A549 (cell line): ENCODE data around the gene RHEBL1. TPM values are rescaled to one million over a fixed set of nuclear protein-coding genes. Genes with fewer than 3 reads are reported as not detected.
A peak's percentile ranks its signal among the peaks of the same experiment; 100 is the strongest.

Source experiments
- ATAC-seq, 2 experiments: fragments of 200-7000 bp in 1 of 2; fragments of >200 bp in 1 of 2; cut with Nextera tagmentation in 1 of 2; cut with Tn5 transposase in 1 of 2; 3 replicates each; pipeline versions ENCODE4 v1.8.0 to v1.9.1; 2018 to 2020; ENCODE audit warnings: mild to moderate bottlenecking in 1 of 2, moderate library complexity in 1 of 2
- CTCF ChIA-PET: fragments of 300-600 bp; sonication (Branson Sonifier 250); formaldehyde crosslinking; extraction: SDS; loops from one replicate; lab custom pipeline; 2021; ENCODE audit warnings: antibody characterized with exemption, inconsistent platforms; lab: Yijun Ruan, JAX
- POLR2A ChIA-PET: fragments of 350-600 bp; formaldehyde crosslinking; extraction: SDS; loops from one replicate; lab custom pipeline; 2021; ENCODE audit warnings: antibody characterized with exemption, inconsistent platforms; lab: Yijun Ruan, JAX
- DNase-seq, 2 experiments: peaks; one replicate each; pipeline versions ENCODE4 v3.0.0 to v3.0.0-alpha.2; 2011 to 2016; ENCODE audit warnings: low read depth in 1 of 2, low spot score in 1 of 2
- FAIRE-seq: peaks from 2 replicates; lab custom pipeline; 2011; peaks lifted over from hg19 to GRCh38; lab: Jason Lieb, UNC
- H3K27ac ChIP-seq, 2 experiments: fragments of >200 bp; sonication (Bioruptor Twin); formaldehyde crosslinking; 3 replicates each; pipeline ENCODE4 v1.5.1; 2016 to 2017
- H3K4me1 ChIP-seq: fragments of >200 bp; sonication (Bioruptor Twin); formaldehyde crosslinking; 3 replicates; pipeline ENCODE4 v1.6.1; 2016
- H3K4me2 ChIP-seq: fragments of >200 bp; sonication (Bioruptor Twin); formaldehyde crosslinking; 3 replicates; pipeline ENCODE4 v1.6.1; 2016
- H3K4me3 ChIP-seq: fragments of >200 bp; sonication (Bioruptor Twin); formaldehyde crosslinking; 3 replicates; pipeline ENCODE4 v1.5.1; 2016
- H3K9me3 ChIP-seq: fragments of >200 bp; sonication (Bioruptor Twin); formaldehyde crosslinking; 3 replicates; pipeline ENCODE4 v1.6.1; 2016
- BHLHE40 ChIP-seq: IDR thresholded peaks from 2 replicates; pipeline ENCODE4 v1.6.1; 2012; ENCODE audit warnings: low read depth, low read length, inconsistent platforms
- CBX8 ChIP-seq: fragments of 200-600 bp; sonication (generic); IDR thresholded peaks from 2 replicates; pipeline ENCODE4 v1.6.1; 2016
- CHD4 ChIP-seq: fragments of 200-600 bp; sonication (generic); IDR thresholded peaks from 2 replicates; pipeline ENCODE4 v1.6.1; 2016; ENCODE audit warnings: antibody characterized with exemption, mild to moderate bottlenecking, borderline replicate concordance
- CTCF ChIP-seq: fragments of >200 bp; sonication (Bioruptor Twin); formaldehyde crosslinking; IDR thresholded peaks from 3 replicates; pipeline ENCODE4 v1.5.1; 2016
- E2F6 ChIP-seq: IDR thresholded peaks from 2 replicates; pipeline ENCODE4 v1.6.1; 2012; ENCODE audit warnings: low read depth, borderline replicate concordance
- EHMT2 ChIP-seq: fragments of 200-600 bp; sonication (generic); IDR thresholded peaks from 2 replicates; pipeline ENCODE4 v1.6.1; 2016; ENCODE audit warnings: antibody characterized with exemption, low read depth, mild to moderate bottlenecking, moderate library complexity
- EP300 ChIP-seq, 2 experiments: fragments of >200 bp; sonication (Bioruptor Twin); formaldehyde crosslinking; IDR thresholded peaks; 2 replicates in 1 of 2; 3 replicates in 1 of 2; pipeline ENCODE4 v1.6.1; 2016 to 2017
- ESRRA ChIP-seq: fragments of 150-350 bp; IDR thresholded peaks from 2 replicates; pipeline ENCODE4 v1.6.1; 2014; ENCODE audit warnings: mild to moderate bottlenecking, low read length, borderline replicate concordance
- GATA3 ChIP-seq: IDR thresholded peaks from 2 replicates; pipeline ENCODE4 v1.6.1; 2012; ENCODE audit warnings: borderline replicate concordance
- HOXA7 ChIP-seq: fragments of 250-450 bp; sonication (Bioruptor Pico); IDR thresholded peaks from 2 replicates; pipeline ENCODE4 v1.5.0; 2020; ENCODE audit warnings: mild to moderate bottlenecking, moderate library complexity
- HOXB13 ChIP-seq: fragments of 250-450 bp; sonication (Bioruptor Pico); IDR thresholded peaks from 2 replicates; pipeline ENCODE4 v1.5.0; 2020; ENCODE audit warnings: low read depth, mild to moderate bottlenecking, moderate library complexity
- JUN ChIP-seq, 2 experiments: fragments of >200 bp; sonication (Bioruptor Twin); formaldehyde crosslinking; IDR thresholded peaks; 2 replicates in 1 of 2; 3 replicates in 1 of 2; pipeline ENCODE4 v1.6.1; 2016 to 2017
- KDM5A ChIP-seq: fragments of 200-600 bp; sonication (generic); IDR thresholded peaks from 2 replicates; pipeline ENCODE4 v1.6.1; 2016; ENCODE audit warnings: antibody characterized with exemption, mild to moderate bottlenecking
- NFE2L2 ChIP-seq: fragments of 150-350 bp; conservative IDR thresholded peaks from 2 replicates; pipeline ENCODE4 v1.6.1; 2014; ENCODE audit warnings: low read length
- NPAS2 ChIP-seq: fragments of 250-450 bp; sonication (Bioruptor Pico); IDR thresholded peaks from 2 replicates; pipeline ENCODE4 v1.8.0; 2022; ENCODE audit warnings: mild to moderate bottlenecking, moderate library complexity, borderline replicate concordance
- POLR2A ChIP-seq: IDR thresholded peaks from 2 replicates; pipeline ENCODE4 v1.6.1; 2012; ENCODE audit warnings: mild to moderate bottlenecking, low read length
- POLR2AphosphoS2 ChIP-seq: conservative IDR thresholded peaks from 2 replicates; pipeline ENCODE4 v1.6.1; 2012; ENCODE audit warnings: low read length, improper control_type of control experiment, inconsistent platforms
- RAD21 ChIP-seq, 2 experiments: fragments of >200 bp in 1 of 2; sonication (Bioruptor Twin) in 1 of 2; formaldehyde crosslinking in 1 of 2; IDR thresholded peaks in 1 of 2; conservative IDR thresholded peaks in 1 of 2; 2 replicates in 1 of 2; 3 replicates in 1 of 2; pipeline ENCODE4 v1.6.1; 2012 to 2018; ENCODE audit warnings: inconsistent platforms in 1 of 2
- RFX5 ChIP-seq: fragments of 450-650 bp; IDR thresholded peaks from 2 replicates; pipeline ENCODE4 v1.7.1; 2014; ENCODE audit warnings: antibody characterized with exemption, mild to moderate bottlenecking, moderate library complexity
- SMC3 ChIP-seq: fragments of >200 bp; sonication (Bioruptor Twin); formaldehyde crosslinking; IDR thresholded peaks from 3 replicates; pipeline ENCODE4 v1.6.1; 2018; ENCODE audit warnings: inconsistent platforms
- SREBF2 ChIP-seq: fragments of 450-650 bp; IDR thresholded peaks from 2 replicates; pipeline ENCODE4 v1.6.1; 2014; ENCODE audit warnings: mild to moderate bottlenecking, moderate library complexity
- TFCP2L1 ChIP-seq: fragments of 250-450 bp; sonication (Bioruptor Pico); IDR thresholded peaks from 2 replicates; pipeline ENCODE4 v1.5.0; 2021; ENCODE audit warnings: mild to moderate bottlenecking
- ZFP36 ChIP-seq: fragments of 450-650 bp; IDR thresholded peaks from 2 replicates; pipeline ENCODE4 v1.6.1; 2014; ENCODE audit warnings: borderline replicate concordance; ENCODE audit not compliant: partially characterized antibody
- ZNF302 ChIP-seq: fragments of 250-450 bp; sonication (Bioruptor Pico); IDR thresholded peaks from 2 replicates; pipeline ENCODE4 v1.9.0; 2021; ENCODE audit warnings: inconsistent platforms, mild to moderate bottlenecking, moderate library complexity
- ZSCAN20 ChIP-seq: fragments of 250-450 bp; sonication (Bioruptor Pico); IDR thresholded peaks from 2 replicates; pipeline ENCODE4 v1.8.0; 2022; ENCODE audit warnings: mild to moderate bottlenecking, moderate library complexity
- WGBS: methylation state at CpG from one replicate; pipeline ENCODE4 v1.1.6; 2017; ENCODE audit errors: missing lambda C conversion rate; 5-methylcytosine and 5-hydroxymethylcytosine counted together
- polyA plus RNA-seq, 4 experiments: library from polyadenylated mRNA; depleted of rRNA in 3 of 4; stranded (reverse); fragments of >200 nt; fragmentation: RNase III in 1 of 4; extraction: RNeasy Plus Mini Kit Qiagen cat#74134 plus additional on column Dnase treatment in 1 of 4; gene quantifications; 2 replicates in 3 of 4; 3 replicates in 1 of 4; pipeline ENCODE4 v1.2.3, GENCODE V29; 2011 to 2017

The RHEBL1 gene
- polyA plus RNA-seq, 2 of the 4 experiments (the other 2 are of a cell fraction) = 2.1 to 4.0 TPM

GRCh38 chr12:49098703-49099102 lies 28.9 kb upstream of the RHEBL1 start:
- 89% methylated on average over 2 of the region's 2 CpGs for WGBS
- Histone ChIP-seq H3K4me1 (0 out of 3 replicates have a peak, but pooled peaks cover 5% of the 10 kb centered on the region), H3K27ac (no peak overlapping the region), H3K9me3 (no peaks in the 10 kb centered on the region), H3K4me3 (no peak overlapping the region), H3K4me2 (no peak overlapping the region)
- ChIA-PET CTCF (interaction anchor here (0.6 to 18.9 kb wide), 24 partner anchors 11 to 481 kb away, joined by 3 to 166 read pairs (median 5); partner anchors contain the start of genes LMBR1L, RHEBL1 and TUBA1B), POLR2A (interaction anchor here (0.6 to 0.7 kb wide), 2 partner anchors 136 to 167 kb away, joined by 4 read pairs; no protein-coding TSS in a partner anchor)
- ATAC-seq (no peak), DNase-seq (no peak), FAIRE-seq (no peak)
- TF ChIP-seq HOXB13 = no peak
- TF ChIP-seq CBX8 = no peak
- no peak for TF ChIP-seq ZNF302 (CRISPR knock-in tag)
- TF ChIP-seq TFCP2L1 (CRISPR knock-in tag) = no peak
- no peak for TF ChIP-seq EP300 (IDR thresholded peaks at IDR 0.05)
- TF ChIP-seq HOXA7 (CRISPR knock-in tag) = no peak
- no peak for TF ChIP-seq GATA3
- no peak for TF ChIP-seq RFX5
- no peak for TF ChIP-seq KDM5A
- TF ChIP-seq BHLHE40 = no peak
- TF ChIP-seq NFE2L2 = no peak
- no peak for TF ChIP-seq POLR2A
- TF ChIP-seq NPAS2 (CRISPR knock-in tag) = no peak
- no peak for TF ChIP-seq POLR2AphosphoS2
- no peak for TF ChIP-seq ESRRA
- TF ChIP-seq ZSCAN20 (CRISPR knock-in tag) = no peak
- no peak for TF ChIP-seq JUN (IDR thresholded peaks at IDR 0.05)
- TF ChIP-seq E2F6 = no peak

- POLR2A ChIA-PET = interaction anchor here (0.6 kb wide), 1 partner anchor 137 kb away, joined by 4 read pairs; no protein-coding TSS in a partner anchor
- DNase-seq (peak; percentile 65 to 74), ATAC-seq (peak; percentile 41 to 76; a peak in 4 of 6 replicates), FAIRE-seq (no peak)
- no peak overlapping the region for H3K4me2 ChIP-seq
- CTCF ChIA-PET = interaction anchor here (0.6 to 18.9 kb wide), 22 partner anchors 11 to 177 kb away, joined by 3 to 166 read pairs (median 5); partner anchors contain the start of genes LMBR1L, RHEBL1 and TUBA1B
- TF ChIP-seq SREBF2 (no peak), ZFP36 (peak; percentile 42), RAD21 (conservative IDR thresholded peaks at IDR 0.05 in 1 of 2, IDR thresholded peaks at IDR 0.05 in 1 of 2) (peak; percentile 36 to 49; a peak in 4 of 5 replicates), EHMT2 (no peak), ZSCAN20 (CRISPR knock-in tag) (no peak), CHD4 (no peak), SMC3 (peak; percentile 46), CTCF (peak; percentile 69)
- H3K4me1 ChIP-seq = 0 out of 3 replicates have a peak, but pooled peaks cover 5% of the 10 kb centered on the region
- no peaks in the 10 kb centered on the region for H3K9me3 ChIP-seq
- no peak overlapping the region for H3K4me3 ChIP-seq
- WGBS = 40% methylated on average over 4 of the region's 4 CpGs
- H3K27ac ChIP-seq = no peak overlapping the region
Measured at GRCh38 chr12:49098035-49098451, 28.3 kb upstream of the RHEBL1 start.
